ENCODE data around the gene FOSL1. TPM values are rescaled to one million over a fixed set of nuclear protein-coding genes. Genes with fewer than 3 reads are reported as not detected.

The FOSL1 gene
- polyA plus RNA-seq, 1 donor (not counting 4 experiments of a cell fraction or from before 2014, with no cell fraction given), result 21.8 TPM

DNA sequence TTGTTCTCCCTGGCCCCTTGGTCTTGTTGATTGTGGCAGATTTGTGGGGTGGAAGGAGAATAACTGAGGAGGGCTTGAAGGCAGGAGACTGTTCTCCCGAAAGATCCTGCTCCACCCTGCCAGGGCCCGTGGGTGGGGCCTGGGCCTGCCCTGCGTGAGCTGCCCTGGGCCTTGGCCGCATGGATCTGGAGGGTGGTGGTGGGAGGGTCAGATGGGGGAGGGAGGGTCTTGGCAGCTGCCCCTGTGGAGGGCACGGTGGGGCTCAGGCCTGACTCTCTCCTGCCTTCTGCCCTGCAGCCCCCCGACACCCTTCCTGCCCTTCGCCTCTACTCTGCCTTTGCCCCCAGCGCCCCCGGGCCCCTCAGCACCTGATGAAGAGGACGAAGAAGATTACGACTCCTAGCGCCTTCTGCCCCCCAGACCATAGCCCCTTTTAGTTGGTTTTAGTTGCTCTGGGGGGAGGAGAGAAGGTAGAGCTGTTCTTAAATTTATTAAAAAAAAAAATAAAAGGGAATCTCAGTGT, 20.9 kb upstream of the FOSL1 start:
- peak overlapping the region; percentile 77 to 92 (median 80) for H3K4me3 ChIP-seq (ENCODE audit: control insufficient read depth in 2 of 3, extremely low read depth in 1 of 3, insufficient read depth in 2 of 3, low read depth in 1 of 3, low read length in 3 of 3)
- TF ChIP-seq EZH2 (IDR thresholded peaks at IDR 0.05; ENCODE audit: low read length), result no peak
- TF ChIP-seq, protein P1, sequence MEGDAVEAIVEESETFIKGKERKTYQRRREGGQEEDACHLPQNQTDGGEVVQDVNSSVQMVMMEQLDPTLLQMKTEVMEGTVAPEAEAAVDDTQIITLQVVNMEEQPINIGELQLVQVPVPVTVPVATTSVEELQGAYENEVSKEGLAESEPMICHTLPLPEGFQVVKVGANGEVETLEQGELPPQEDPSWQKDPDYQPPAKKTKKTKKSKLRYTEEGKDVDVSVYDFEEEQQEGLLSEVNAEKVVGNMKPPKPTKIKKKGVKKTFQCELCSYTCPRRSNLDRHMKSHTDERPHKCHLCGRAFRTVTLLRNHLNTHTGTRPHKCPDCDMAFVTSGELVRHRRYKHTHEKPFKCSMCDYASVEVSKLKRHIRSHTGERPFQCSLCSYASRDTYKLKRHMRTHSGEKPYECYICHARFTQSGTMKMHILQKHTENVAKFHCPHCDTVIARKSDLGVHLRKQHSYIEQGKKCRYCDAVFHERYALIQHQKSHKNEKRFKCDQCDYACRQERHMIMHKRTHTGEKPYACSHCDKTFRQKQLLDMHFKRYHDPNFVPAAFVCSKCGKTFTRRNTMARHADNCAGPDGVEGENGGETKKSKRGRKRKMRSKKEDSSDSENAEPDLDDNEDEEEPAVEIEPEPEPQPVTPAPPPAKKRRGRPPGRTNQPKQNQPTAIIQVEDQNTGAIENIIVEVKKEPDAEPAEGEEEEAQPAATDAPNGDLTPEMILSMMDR (optimal IDR thresholded peaks at IDR 0.05 in 1 of 3, IDR thresholded peaks at IDR 0.05 in 1 of 3, conservative IDR thresholded peaks at IDR 0.05 in 1 of 3; ENCODE audit: extremely low read depth in 1 of 3, insufficient read depth in 2 of 3, low read length in 3 of 3), result no peak
- no peak for DNase-seq (ENCODE audit: low read depth, low spot score)
- H3K9ac ChIP-seq (ENCODE audit: control insufficient read depth, extremely low read depth, insufficient read depth, low read length), result peak overlapping the region; percentile 80
- peaks cover 40% of the 10 kb centered on the region for H3K4me1 ChIP-seq (ENCODE audit: control insufficient read depth, extremely low read depth, insufficient read depth, low read length)
- no peaks in the 10 kb centered on the region for H3K9me3 ChIP-seq (ENCODE audit: control insufficient read depth, low read depth, low read length)
- peak overlapping the region; percentile 31 for H3K27ac ChIP-seq (ENCODE audit: control insufficient read depth, insufficient read depth, low read length)
- dilution Hi-C loops (cut with MboI; ENCODE audit: extremely low pct_ligation_motif_present, low sequenced_read_pairs), result no loop called here
- H3K9me1 ChIP-seq (ENCODE audit: control insufficient read depth, extremely low read depth, insufficient read depth, low read length), result no peaks in the 10 kb centered on the region
- H4K20me1 ChIP-seq (ENCODE audit: control insufficient read depth, extremely low read depth, insufficient read depth, low read length), result no peaks in the 10 kb centered on the region
- peaks cover 8 to 23% of the 10 kb centered on the region in 2 experiments for H3K36me3 ChIP-seq (ENCODE audit: control insufficient read depth in 2 of 2, extremely low read depth in 1 of 2, insufficient read depth in 2 of 2, low read length in 2 of 2)
- H2AFZ ChIP-seq (ENCODE audit: control insufficient read depth, low read length), result no peak overlapping the region
- H3K4me2 ChIP-seq (ENCODE audit: control insufficient read depth, extremely low read depth, insufficient read depth, low read depth, low read length), result peak overlapping the region; percentile 95
- H3K27me3 ChIP-seq (ENCODE audit: control insufficient read depth, extremely low read depth, insufficient read depth, low read length), result no peaks in the 10 kb centered on the region
- FAIRE-seq, result no peak
- H3K79me2 ChIP-seq (ENCODE audit: control insufficient read depth, insufficient read depth, low read length), result peaks cover 42% of the 10 kb centered on the region

- peaks cover 6 to 23% of the 10 kb centered on the region in 2 experiments for H3K36me3 ChIP-seq (ENCODE audit: control insufficient read depth in 2 of 2, extremely low read depth in 1 of 2, insufficient read depth in 2 of 2, low read length in 2 of 2)
Measured at GRCh38 chr11:65920372-65920802, 20.2 kb upstream of the FOSL1 start.

More at GRCh38 chr11:65920372-65920802, 20.2 kb upstream of the FOSL1 start:
- H3K4me1 ChIP-seq (ENCODE audit: control insufficient read depth, extremely low read depth, insufficient read depth, low read length), result peaks cover 46% of the 10 kb centered on the region
- H2AFZ ChIP-seq (ENCODE audit: control insufficient read depth, low read length), result no peak overlapping the region
- peak overlapping the region; percentile 95 for H3K4me2 ChIP-seq (ENCODE audit: control insufficient read depth, extremely low read depth, insufficient read depth, low read depth, low read length)
- dilution Hi-C loops (cut with MboI; ENCODE audit: extremely low pct_ligation_motif_present, low sequenced_read_pairs), result no loop called here
- H3K27ac ChIP-seq (ENCODE audit: control insufficient read depth, insufficient read depth, low read length), result peak overlapping the region; percentile 61
- TF ChIP-seq EZH2 (IDR thresholded peaks at IDR 0.05; ENCODE audit: low read length), result no peak
- TF ChIP-seq, protein P1 (optimal IDR thresholded peaks at IDR 0.05 in 1 of 3, IDR thresholded peaks at IDR 0.05 in 1 of 3, conservative IDR thresholded peaks at IDR 0.05 in 1 of 3; ENCODE audit: extremely low read depth in 1 of 3, insufficient read depth in 2 of 3, low read length in 3 of 3), result no peak
- H3K9me3 ChIP-seq (ENCODE audit: control insufficient read depth, low read depth, low read length), result no peaks in the 10 kb centered on the region
- FAIRE-seq, result no peak
- H3K9me1 ChIP-seq (ENCODE audit: control insufficient read depth, extremely low read depth, insufficient read depth, low read length), result no peaks in the 10 kb centered on the region
- no peaks in the 10 kb centered on the region for H4K20me1 ChIP-seq (ENCODE audit: control insufficient read depth, extremely low read depth, insufficient read depth, low read length)
- H3K79me2 ChIP-seq (ENCODE audit: control insufficient read depth, insufficient read depth, low read length), result peaks cover 43% of the 10 kb centered on the region
- no peaks in the 10 kb centered on the region for H3K27me3 ChIP-seq (ENCODE audit: control insufficient read depth, extremely low read depth, insufficient read depth, low read length)
- H3K4me3 ChIP-seq (ENCODE audit: control insufficient read depth in 2 of 3, extremely low read depth in 1 of 3, insufficient read depth in 2 of 3, low read depth in 1 of 3, low read length in 3 of 3), result peak overlapping the region; percentile 77 to 92 (median 80)
- H3K9ac ChIP-seq (ENCODE audit: control insufficient read depth, extremely low read depth, insufficient read depth, low read length), result peak overlapping the region; percentile 80
- no peak for DNase-seq (ENCODE audit: low read depth, low spot score)

Measured in keratinocyte (primary cell).